NCI-H1436 (cell line): Measurements from ENCODE around the gene CBFA2T2.
A peak's percentile ranks its signal among the peaks of the same experiment; 100 is the strongest.
"Not testable (repeated sequence)": the region's sequence is repeated elsewhere in the genome, so short reads cannot be mapped to it uniquely, and the experiment has no call there.

Experiments
- DNase-seq: peaks from one replicate; lab custom pipeline; 2025; lab: John Stamatoyannopoulos, UW

CBFA2T2 gene

DNA sequence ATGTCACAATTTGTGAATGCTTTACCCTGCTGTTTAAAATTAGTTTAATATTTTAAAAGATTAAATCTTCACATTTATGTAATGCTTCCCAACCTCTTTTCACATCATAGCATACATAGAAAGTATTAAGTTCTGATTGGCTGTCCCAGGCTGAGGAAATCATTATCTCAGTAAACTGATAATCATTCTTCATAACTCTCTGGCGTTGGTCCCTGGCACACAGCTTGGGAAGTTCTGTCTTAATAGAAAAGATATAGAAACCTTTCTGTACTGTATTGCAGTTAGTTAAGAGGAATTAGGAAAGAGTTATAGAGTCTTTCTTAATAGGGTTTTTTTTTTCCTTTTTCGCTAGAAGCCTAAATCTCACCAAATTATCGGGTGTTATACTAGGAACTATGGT, 85.4 kb downstream of the CBFA2T2 start:
- DNase-seq = no peak

DNA sequence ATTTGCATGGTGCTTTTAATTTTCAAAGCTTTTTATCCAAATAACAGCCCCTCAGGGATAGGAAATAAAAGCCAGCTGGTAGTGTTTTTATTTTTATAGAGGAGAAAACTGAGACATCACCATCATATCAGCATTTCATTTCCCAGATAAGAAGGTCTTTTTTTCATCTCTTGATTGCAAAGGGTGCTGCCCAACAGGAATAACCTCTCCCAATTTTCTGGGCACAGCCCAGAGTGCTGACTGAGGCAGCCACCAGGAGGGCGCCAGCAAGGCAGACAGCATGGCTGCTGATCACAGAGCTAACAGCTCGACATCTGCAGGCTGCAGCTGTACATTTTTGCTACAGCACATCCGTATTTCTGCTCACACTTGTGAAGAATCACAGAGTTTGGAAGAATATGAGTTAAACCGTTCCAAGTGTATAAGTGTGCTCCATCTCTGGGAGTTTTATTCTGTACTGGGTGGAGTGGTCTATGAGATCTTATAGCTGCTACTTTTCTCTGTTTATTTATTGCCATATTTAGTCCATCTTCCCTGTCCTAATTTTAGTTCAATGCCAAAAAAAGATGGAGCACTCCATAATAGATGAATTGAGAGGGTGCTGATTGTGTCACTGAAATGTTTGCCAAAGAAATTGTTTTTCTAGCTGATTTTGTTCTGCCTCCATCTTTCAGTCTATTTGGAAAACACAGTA, 86.7 kb downstream of the CBFA2T2 start:
- DNase-seq = no peak

DNA sequence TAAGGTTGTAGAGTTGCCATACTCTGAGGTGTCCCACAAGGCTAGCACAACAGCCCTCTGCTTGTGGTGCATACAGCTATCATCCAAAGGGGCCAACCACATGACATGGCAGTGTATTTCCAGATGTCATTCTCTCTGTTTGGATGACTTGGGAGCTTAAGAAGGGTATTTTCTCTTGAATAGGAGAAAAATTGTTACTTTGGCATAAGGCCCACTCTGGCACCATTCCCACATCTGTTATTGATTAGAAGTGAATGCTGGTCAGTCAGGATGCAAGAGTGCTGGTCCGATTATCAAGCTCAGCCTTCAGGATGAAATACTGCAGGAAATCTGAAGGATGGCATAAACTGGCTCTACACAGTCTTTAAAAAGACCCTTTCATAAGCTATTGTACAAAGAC, 88.6 kb downstream of the CBFA2T2 start:
- DNase-seq = no peak

DNA sequence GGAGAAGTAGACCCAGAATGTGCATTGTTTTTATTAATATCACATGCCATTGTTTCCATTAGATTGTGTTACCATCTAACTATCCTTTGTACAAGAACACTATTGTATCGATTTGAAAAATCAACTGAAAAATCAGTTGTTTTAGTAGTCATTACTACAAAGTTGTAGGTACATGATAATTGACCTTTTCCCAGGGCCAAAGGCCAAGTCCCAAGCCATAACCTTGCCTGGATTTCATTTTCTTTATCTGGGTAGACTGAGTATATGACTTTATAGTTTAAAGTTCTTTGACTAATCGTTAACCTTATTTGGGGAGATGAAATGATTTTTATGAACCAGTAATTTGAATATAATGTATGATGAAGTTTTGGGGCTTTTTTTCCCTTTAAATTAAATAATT, 93.2 kb downstream of the CBFA2T2 start:
- DNase-seq = no peak

DNA sequence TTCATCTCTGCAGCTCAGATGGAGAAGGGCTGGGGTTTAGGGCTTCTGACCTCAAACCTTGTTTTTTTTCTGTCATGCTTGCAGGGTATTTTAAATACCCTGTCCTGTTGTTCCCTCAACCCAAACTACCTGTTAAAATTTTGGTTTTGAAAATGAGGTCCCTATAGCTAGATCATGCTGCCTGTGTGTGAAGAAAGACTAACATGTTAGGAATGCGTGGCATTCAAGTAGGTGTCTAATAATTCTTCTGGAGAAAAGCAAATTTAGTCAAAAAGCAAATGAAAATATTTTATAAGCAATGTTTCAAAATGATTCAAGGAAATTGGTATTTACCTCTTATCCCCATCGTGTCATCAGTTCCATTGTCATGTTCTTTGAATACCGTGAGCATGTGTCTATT, 95.1 kb downstream of the CBFA2T2 start:
- DNase-seq = no peak

DNA sequence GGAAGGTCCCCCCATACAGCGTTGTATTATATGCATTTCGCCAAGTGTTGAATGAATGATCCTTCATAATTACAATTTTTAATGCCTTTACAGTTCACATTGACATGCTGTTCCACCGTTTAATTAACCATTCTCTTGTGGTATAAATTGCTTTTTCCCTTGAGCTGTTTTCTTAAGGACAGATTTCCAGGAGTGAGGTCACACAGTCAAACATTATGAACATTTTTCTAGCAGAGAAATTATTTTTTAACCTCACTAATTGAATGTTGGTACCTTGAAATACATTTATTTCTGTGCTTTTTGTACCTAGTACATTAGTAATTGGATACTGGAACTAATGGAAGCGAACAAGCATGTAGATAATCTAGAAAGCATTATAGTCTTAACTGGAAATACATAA, 95.5 kb downstream of the CBFA2T2 start:
- no peak for DNase-seq

DNA sequence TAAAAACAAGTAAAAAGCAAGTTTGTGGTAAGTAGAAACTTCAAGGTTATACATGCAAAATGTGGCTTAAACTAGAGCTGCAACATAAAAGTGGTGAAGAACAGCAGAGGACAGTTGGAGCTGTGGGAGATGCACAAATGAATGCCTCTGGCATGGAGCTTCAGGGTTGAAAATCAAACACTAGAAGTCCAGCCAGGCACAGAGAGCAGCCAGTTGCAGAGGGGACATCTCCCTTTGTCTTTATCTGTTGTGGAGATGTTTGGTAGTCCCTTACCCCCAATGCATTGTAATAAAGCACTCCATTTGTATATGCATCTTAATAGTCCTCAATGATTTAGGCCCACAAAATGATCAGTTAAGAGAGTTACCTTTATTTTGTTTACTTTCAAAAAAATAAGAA, 99.2 kb downstream of the CBFA2T2 start:
- no peak for DNase-seq

DNA sequence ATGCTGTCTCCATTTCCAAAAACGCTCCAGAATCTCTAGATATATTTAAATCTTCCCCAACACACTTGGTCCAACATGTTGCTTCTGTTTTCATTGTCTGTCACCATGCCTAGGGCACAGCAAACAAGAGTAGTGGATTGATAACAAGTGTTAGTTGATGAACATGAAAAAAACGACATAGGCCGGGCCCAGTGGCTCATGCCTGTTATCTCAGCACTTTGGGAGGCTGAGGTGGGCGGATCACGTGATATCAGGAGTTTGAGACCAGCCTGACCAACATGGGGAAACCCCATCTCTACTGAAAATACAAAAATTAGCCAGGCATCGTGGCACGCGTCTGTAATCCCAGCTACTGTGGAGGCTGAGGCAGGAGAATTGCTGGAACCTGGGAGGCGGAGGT, 102.0 kb downstream of the CBFA2T2 start:
- DNase-seq = not testable (repeated sequence)

DNA sequence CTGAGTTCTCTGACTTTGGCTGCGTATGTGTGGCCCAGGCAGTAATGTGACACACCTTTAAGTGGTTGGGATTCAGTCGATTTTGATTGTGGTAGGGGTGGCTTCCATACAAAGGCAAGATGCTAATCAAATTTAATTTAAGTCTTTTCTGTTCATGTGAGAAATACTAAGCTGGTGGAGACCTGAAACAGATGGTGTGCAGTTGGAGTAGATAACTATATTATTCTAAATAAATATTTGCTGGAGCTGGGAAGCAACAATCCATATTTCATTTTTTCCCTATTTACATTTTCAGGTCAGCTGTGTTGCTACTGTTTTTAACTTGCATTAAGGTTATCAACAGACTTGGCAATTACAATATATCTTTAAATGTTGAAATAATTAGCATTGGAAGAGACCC, 104.8 kb downstream of the CBFA2T2 start:
- no peak for DNase-seq

DNA sequence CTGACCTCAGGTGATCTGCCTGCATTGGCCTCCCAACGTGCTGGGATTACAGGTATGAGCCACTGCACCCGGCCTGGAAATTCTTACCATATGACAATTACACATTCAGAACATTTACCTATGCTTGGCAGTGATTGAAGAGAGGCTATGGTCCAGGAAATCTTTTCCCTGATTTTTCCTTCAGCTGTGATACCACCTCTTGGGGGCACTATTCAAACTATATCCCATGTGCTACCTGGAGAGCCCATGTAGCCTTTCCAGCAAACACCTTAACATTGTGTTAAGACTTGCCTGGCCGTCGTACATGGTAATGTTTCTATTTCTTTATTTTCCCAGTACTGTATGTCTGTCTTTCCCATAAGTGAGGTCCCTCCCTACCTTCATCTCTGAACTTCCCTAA, 110.5 kb downstream of the CBFA2T2 start:
- no peak for DNase-seq

DNA sequence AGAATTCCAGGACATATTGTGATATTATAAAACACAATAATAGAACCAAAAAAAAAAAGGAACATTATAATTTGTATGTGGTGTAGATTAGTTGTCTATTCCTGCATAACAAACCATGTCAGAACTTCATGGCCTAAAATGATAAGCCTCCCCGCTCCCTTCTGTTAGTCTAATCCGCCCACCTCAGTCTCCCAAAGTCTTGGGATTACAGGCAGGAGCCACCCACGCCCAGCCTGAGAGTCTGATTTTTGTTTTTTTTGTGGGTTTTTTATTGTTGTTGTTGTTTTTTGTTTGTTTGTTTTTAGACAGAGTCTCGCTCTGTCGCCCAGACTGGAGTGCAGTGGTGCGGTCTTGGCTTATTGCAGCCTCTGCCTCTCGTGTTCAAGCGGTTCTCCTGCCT, 111.1 kb downstream of the CBFA2T2 start:
- DNase-seq = no peak

DNA sequence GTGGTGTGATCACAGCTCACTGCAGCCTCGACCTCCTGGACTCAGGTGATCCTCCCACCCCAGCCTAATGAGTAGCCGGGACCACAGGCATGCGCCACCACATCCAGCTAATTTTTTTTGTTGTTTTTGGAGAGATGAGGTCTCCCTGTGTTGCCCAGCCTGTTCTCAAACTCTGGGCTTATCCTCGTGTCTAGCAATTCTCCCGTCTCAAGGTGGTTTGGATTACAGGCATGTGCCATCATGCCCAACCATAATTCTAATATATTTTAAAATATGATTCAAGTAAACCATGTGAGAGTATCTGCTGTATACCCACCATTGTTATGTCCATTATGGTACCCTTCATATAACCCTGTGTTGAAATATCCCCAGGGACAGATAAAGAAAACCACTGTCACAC, 112.0 kb downstream of the CBFA2T2 start:
- no peak for DNase-seq

DNA sequence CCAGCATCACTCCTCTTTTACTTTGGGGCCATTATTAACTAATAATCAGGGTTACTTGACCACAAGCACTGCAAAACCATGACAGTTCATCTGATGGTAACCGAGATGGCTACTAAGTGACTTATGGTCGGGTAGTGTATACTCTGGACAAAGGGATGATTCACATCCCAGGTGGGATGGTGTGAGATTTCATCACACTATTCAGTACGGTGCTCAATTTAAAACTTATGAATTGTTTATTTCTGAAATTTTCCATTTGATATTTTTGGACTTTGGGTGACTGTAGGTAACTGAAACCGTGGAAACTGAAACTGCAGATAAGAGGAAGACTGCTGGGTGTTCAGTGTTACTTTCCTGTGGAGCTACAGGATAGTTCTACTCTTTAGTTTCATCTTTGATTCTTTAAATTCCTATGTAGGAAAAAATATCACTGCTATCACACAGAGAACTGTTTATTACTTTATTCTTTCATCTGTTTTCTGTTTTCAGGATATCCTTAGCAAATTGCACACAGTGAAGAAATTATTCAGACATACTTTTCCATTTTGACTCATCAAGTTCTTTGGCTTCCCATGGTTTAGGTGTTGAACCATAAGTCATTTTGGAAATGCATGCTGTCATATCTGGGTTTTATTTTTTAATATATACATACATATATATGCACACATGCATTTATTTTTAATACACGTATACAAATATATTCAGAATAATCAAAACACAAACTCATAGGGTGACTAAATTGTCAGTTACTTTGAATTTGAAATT, 113.1 kb downstream of the CBFA2T2 start:
- DNase-seq = no peak

DNA sequence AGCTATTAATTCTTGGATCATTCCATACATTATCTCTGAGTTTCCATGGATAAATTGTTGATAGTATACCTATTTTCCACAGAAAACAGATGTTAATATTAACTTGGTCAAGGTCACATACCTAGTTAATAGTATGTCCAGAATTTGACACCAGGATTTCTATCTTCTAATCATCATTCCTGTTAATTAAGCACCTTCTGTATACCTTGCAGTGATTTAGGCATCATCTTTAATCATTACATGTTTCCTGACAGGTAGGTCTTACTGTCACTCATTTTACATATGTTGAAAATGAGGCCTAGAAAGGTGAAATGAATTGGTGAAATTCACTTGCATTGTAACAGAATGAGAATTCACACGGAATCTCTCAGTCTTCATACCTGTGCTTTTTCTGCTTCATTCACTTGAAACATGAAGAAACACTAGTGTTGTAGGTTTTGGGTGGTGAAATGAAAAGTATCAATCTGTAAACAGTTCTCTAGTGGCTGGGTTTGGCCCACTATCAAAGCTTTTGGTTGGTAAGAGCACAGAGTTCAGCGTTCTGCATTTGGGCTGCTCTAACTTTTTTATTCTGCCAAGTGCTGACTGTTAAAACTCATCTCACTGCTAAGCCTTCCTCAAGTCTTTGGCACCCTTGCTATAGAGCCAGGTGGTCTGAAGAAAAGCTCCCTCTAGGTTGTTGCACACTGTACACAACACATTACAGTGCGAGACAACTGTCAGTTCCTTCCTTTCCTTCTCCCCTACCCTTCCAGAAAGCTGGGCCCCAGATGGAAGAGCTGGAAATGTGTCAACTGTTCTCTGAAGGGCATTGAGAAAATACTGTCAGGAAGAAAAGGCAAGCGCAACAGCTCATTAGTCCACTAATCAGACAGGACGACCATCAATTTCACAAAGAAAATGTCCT, 114.4 kb downstream of the CBFA2T2 start:
- DNase-seq = no peak

DNA sequence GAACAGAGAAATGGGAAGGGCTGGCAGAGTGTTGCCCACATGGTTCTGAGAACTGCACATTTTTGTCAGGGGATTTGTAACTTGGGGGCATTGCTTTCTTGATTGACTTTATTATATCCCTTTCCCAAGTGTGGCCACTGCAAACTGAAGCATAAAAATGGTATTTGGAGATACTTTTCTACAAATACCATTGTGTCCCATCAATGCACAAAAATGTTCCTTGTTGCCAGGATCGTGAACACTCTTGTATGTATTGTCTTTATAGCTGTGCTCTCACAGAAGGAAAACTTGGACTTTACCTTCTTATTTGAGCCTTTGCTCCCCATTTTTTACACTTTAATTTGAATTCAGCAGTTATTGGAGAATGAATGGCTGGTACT, 115.1 kb downstream of the CBFA2T2 start:
- DNase-seq = no peak

DNA sequence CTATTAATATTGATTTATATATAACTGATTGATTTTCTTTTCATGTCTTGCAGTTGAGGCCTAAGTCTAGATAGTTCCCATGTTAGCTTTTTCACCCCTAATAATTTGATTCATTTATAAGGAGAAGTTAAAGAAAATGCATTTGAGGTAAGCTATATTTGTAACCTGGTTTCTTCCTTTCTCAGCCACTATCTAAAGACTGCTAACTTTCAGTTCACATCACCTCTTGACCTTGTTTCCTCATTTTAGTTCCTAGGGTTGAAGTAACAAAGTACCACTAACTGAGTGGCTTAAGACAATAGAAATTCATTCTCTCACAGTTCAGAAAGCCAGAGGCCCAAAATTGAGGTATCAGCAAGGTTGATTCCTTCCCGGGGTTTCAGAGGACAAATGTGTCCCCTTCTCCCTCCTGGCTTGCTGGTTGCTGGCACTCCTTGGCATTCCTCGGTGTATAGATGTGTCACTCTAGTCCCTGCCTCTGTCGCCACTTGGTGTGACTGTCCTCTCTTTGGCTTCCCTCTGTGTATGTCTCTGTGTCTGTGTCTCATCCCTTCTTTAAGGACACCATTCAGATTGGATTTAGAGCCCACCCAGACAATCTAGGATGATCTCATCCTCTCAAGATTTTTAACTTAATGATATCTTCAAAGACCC, 116.3 kb downstream of the CBFA2T2 start:
- no peak for DNase-seq

DNA sequence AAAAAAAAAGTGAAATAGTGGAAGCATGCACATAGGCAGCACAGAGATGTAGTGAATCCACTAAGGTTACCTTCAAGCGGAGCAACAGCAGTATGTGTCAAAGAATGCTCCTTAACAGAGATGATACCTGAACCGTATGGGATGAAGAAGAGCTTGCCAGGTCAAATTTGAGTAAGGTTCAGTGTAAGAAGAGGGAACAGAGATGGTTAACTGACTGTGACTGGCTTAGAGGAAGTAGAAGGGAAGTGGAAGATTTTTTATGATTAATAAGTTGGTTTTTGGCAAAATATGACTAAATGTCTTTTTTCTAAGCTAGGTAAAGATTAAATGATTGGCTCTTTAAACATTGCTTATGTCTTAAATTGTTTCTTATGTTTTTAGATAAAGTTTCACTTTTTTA, 119.6 kb downstream of the CBFA2T2 start:
- no peak for DNase-seq

DNA sequence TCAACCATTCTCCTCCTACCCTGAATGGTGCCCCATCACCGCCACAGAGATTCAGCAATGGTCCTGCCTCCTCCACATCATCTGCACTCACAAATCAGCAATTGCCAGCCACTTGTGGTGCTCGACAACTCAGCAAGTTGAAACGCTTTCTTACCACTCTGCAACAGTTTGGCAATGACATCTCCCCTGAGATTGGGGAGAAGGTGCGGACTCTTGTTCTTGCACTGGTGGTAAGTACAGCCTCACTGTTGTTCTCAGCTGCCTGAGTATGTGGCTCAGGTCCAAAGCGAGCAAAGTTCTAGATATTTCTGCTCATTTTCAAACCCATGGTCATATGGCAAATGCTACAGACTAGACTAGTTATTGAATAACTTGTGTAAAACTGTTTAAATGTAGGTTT, 121.2 kb downstream of the CBFA2T2 start:
- DNase-seq = peak; percentile 28

DNA sequence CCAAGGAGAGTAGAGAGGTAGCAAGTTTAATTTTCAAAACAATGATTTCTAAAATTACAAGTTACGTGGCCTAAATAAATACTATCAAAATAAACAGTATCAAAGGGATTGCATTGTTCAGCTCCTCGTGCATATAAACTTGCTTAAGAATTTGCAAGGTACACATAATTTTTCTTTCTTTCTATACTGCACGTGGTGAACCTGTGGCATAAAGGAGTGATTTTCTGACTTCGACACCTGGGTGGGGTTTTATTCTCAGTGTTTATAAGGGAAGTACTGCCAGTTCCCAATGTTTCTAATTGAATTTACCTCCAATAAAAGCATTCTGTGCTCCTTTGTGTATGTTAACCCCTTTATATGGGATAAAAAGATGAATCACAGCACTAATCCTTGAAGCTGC, 122.1 kb downstream of the CBFA2T2 start:
- no peak for DNase-seq

DNA sequence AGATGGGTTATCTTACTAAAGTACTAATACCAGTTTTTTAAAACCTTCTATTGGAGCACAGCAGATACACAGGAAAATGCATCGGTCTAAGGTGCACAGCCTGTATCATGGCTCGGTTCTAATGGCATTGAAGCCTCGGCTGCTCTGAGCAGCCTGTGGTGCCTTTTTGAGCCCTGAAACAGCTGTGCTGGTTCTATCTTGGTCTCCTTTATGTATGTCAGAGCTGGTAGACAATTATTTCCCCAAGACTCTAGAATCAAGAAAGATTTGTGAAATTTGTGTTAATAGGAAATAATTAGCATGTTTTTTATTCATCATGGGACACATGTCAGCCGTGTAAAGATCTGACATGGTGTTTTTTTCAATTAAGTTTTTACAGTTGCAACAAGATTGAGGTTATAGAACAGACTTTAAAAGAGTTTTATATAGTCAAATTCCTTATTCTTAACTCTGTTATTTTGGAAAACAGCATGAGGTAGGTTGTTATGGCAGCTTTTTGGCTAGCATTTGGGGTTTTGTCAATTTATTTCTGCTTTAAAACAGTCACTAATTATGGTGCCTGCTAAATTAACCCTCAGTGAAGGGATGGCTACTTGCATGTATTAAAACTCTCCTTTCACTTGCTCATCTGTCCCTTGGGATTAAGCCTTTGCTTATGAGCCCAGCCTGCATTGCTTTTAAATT, 132.0 kb downstream of the CBFA2T2 start:
- DNase-seq = no peak

DNA sequence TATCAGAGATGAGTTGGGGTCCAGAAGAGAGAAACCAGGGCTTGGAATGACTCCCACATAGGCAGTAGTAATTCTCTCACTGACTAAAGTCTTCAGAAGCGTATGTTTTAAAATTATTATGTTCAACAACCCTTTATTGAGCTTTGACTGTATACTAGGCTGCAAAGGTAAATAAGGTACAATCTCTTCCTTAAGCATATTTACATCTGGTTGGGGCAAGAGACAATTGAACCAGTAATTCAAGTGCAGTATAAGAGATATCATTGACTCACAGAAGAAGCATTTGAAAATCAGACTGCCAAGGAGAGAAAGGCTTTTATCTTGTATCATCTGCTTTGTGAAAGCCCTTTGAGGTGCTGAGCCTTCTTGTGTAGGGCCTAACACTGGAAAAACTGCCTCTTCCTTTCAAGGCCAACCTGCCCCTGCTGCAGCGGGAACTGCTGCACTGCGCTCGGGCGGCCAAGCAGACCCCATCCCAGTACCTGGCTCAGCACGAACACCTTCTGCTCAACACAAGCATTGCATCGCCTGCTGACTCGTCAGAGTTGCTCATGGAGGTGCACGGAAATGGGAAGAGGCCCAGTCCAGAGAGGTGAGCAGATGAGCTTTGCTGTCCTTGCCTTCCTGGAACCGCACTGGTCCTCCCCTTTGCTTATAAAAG, 132.9 kb downstream of the CBFA2T2 start:
- no peak for DNase-seq
